HG02885 (cell line): ENCODE data around the gene SMAD4.
"Not testable (repeated sequence)": the region's sequence is repeated elsewhere in the genome, so short reads cannot be mapped to it uniquely, and the experiment has no call there.

Source experiments
- ATAC-seq: cut with Tn5 transposase; IDR thresholded peaks from one replicate; pipeline ENCODE4 v1.9.1; 2021; ENCODE audit warnings: mild to moderate bottlenecking; ENCODE audit not compliant: unreplicated experiment, poor library complexity

SMAD4 gene

GRCh38 chr18:51029694-51030536 lies at the start of gene SMAD4:
Gene SMAD4 (plus strand): TSS chr18:51030213. CDS start chr18:51047047, 16,834 bp downstream.
- peak; percentile 72 for ATAC-seq

- ATAC-seq = no peak
Measured at GRCh38 chr18:50981381-50981780, 48.6 kb upstream of the SMAD4 start.

- no peak for ATAC-seq
Measured at GRCh38 chr18:50982086-50982801, 47.8 kb upstream of the SMAD4 start.

DNA sequence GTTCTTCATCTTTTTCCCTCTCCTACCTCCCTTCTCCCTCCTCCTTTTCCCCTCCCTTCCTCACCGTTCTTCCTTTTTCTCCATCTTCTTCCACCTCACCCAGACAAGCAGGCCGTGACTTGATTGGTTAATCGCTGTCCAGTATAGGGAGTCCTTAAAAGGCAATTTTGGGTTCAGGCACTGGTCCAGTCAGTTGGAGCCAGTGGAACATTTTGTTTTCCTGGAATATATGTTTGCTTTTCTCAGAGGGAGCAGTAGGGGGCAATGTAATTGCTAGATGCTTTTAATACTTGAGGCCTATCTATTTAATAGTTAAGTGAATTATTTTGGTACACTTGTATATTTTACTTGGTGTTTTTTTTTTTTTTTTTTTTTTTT lies 47.2 kb upstream of the SMAD4 start:
- no peak for ATAC-seq

GRCh38 chr18:50986360-50987087 lies 43.5 kb upstream of the SMAD4 start:
- no peak for ATAC-seq

DNA sequence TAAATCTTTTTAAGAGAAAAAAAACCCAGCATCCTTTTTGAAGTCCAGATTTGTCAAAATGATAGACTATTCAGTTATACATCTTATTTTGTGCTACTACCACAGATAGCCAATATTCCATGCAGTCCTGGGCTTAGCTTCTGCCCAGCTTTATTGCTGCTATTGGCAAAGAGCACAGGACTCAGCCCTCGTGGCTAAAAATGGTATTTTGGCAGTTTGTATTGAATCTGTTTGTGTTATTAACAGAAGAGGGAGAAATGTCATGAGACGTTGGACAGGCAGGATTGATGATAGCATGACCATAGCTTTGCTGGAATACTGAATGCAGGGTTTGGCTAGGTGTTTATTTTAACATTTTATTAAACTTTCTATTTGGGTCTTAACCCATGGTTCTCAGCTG lies 42.8 kb upstream of the SMAD4 start:
- no peak for ATAC-seq

DNA sequence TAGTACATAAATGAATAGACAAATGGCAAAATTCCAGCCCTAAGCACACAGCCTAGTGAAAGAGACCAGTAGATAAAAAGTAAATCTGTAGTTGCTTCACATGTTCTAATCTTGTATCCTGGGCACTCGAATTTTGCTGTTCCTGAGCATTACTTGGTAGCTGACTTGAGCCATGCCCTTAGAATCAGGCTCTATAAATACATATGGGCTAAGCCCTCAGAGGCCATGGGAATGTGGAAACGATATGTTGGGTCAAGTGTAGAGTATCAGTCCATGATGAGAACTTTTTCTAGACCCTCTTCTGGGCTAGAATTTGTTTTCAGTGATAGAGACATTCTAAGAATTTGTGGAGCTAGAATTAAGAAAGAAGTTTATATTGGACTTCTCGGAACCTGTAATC lies 40.3 kb upstream of the SMAD4 start:
- no peak for ATAC-seq

GRCh38 chr18:50992351-50992762 lies 37.7 kb upstream of the SMAD4 start:
- ATAC-seq = no peak

DNA sequence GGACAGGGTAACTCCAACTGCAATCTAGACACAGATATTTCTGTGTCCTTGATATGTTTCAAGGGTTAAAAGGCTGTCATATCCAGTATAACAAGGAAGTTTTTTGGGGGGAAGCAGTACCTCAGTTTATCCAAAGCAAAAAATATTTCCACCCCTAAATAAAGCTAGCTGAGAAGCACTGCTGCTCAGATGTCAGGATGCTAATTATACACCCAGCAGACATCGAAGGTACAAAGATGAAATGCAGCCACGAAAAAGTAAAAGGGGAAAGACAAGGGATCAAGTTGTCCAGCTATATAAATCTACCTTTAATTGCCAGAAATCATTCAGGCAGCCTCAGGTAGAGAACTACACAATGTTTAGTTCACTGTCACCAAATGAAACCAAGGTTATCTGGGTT lies 36.0 kb upstream of the SMAD4 start:
- ATAC-seq = no peak

DNA sequence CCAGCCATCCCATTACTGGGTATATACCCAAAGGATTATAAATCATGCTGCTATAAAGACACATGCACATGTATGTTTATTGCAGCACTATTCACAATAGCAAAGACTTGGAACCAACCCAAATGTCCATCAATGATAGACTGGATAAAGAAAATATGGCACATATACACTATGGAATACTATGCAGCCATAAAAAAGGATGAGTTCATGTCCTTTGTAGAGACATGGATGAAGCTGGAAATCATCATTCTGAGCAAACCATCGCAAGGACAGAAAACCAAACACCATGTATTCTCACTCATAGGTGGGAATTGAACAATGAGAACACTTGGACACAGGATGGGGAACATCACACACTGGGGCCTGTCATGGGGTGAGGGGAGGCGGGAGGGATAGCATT lies 26.8 kb upstream of the SMAD4 start:
- ATAC-seq = not testable (repeated sequence)

DNA sequence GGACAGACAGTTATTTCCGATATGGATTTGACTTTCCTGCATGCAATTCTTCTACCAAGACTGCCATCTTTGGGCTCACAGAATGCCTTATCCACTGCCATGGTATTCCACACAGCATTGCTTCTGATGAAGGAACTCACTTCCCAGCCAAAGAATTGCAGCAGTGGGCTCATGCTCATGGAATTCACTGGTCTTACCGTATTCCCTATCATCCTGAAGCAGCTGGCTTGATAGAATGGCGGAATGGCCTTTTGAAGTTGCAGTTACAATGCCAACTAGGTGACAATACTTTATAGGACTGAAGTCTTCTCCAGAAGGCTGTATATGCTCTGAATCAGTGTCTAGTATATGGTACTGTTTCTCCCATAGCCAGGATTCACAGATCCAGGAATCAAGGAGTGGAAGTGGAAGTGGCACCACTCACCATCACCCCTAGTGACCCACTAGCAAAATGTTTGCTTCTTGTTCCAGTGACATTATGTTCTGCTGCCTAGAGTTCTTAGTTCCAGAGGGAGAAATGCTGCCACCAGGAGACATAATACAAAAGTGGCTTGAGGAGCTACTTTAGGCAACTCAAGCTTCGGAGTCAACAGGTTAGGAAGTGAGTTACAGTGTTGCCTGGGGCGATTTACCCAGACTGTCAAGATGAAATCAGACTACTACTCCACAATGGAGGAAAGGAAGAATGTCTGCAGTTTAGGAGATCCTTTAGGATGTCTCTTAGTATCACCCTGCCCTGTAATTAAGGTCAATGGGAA lies 23.8 kb upstream of the SMAD4 start:
- no peak for ATAC-seq

DNA sequence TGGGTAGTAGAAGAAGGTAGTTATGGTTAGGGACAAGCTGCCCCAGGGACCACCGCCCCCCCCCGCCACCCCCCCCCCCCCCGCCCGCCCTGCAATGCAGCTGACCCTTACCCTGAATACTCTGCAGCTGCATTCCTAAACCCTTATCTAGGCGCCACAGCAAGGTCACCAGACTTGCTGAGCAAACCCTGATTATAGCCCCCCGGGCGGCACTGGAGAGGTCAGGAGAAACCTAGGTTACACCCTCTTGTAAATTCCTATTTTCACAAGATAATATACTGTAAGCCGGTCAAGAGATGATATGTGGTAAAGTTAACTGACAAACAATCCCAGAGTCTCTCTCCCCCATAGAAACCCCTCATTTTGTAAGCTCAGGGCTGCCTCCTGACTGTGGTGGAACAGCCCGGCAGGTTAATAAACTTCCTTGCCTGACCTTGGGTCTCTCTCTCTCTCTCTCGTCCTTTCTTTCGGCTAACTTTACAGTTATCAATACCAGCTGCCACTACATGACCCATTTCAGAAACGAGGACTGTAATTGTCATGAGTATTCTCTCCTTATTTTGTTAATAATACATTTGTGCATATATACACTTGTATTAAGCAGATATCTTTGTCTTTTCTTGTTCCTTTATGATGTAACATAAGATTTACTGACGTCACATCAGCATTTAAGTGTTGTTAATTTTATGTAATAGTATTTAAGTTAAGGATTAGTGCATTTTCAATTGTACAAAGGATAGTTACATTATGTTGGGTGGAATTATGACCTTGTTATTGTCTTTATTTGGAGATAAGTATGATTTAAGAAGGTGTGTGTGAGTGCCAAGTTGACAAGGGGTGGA lies 22.8 kb upstream of the SMAD4 start:
- no peak for ATAC-seq

- no peak for ATAC-seq
Measured at GRCh38 chr18:51007790-51008139, 22.2 kb upstream of the SMAD4 start.

DNA sequence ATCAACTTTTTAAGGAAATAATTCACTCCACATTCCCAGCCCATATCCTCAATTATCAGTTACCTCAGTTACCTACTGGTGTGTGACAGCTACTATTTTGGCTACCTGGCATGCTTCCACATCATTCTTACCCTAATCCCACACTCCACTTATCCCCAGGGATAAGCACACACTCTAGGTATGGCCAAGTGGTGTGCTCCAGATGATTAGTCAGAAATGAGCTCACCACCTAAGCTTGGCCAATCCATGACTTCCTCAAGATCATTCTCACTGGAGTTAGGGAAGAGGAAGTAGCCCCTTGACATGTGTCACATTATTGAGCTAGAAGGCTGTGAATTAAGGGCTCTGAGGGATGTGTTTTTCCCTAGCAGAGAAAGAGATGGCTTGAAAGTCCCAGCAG lies 20.9 kb upstream of the SMAD4 start:
- no peak for ATAC-seq

DNA sequence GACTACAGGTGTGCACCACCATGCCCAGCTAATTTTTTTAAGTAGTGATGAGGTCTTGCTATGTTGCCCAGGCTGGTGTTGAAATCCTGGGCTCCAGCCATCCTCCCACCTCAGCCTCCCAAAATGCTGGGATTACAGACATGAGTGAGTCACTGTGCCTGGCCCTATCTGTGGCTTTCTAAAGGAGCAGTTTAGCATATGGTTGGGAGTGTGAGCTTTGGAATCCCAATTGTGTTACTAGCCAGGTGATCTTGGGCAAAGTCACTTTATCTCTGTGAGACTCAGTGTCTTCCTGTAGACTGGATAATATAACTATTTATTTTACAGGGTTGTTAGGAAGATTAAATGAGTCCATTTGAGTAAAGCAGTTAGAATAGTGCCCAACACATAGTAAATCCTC lies 19.8 kb upstream of the SMAD4 start:
- ATAC-seq = no peak

DNA sequence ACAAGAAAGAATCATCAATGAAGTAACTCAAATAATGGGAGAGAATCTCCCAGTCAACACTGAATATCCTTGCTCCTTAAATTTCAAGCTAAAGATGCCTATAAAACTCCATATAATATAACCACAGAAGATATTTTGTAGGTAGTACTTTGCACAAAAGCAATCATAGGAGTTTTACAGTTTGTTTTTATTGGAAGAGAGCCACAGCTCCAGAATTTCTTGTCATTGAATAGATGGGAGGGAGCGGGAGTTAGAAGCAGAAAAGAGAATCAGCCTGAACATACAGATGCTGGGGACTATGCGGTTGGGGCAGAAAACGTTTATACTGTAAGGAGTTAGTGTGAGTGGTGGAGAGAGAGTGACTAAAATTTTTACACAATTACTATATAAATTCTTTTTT lies 18.3 kb upstream of the SMAD4 start:
- no peak for ATAC-seq

DNA sequence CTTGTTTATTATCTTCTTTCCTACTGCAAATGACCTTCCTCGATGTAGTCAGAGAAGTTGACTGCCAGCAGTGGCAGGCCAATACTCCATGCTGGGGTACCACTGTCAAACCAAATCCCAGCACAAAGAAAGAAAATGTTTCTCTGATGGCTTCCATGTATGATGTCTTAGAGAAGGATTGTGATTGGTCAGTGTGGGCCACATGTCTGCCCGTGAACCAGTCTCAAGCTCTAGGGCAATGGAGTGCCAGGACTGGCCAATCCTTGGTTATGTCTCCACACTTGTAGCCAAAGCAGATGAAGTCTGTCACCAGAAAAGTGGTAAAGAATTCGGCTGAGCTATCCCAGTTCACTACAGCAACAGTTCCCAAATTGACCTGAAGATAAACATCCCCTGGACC lies 17.6 kb upstream of the SMAD4 start:
- ATAC-seq = no peak

DNA sequence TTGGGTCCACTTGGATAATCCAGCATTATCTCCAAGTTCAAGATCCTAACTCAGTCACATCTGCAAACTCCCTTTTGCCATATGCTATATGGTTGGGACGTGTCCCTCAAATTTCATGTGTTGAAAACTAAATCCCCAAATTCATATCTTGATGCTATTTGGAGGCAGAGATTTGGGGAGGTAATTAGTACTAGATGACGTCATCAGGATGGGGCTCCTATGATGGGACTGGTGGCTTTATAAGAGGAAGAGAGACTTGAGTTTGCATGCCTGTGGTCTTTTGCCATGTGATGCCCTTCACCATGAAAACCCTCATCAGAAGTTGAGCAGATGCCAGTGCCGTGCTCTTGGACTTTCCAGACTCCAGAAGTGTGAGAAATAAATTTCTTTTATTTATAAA lies 16.8 kb upstream of the SMAD4 start:
- ATAC-seq = no peak

DNA sequence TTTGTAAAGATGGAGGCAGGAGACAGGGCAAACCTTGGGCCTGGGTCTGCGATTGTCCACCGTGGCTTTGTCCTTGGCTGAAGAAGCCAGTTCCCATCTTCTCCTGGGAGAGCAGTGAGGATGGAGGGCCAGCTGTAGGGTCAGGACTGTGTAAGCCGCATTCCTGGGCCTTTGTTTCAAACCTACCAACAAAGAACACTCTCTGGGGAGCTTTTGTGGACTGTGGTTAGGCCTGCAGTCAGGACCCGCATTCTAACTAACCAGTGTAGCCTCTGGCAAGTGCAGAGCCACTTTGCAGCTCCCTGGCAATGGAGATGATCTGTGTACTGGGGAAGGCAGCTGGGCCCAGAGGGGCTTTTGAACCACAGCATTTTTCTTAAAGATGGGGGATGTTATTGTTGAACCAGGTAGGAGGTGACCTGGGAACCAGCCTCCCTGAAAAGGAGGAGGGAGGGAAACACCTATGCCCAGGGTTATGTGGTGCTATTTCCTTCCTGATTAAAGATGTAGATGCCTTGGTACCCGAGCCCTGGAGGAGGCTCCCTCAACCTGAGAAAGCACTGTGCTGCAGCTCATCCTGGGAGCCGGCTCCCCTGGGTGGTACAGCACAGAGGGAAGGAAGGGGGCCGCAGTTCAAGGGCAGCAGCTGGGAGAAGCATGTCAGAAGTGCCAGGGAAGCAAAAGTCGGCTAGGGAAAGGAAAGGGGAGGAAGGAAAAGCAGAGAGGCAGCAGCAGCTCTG lies 12.7 kb upstream of the SMAD4 start:
- no peak for ATAC-seq
